ENCODE measurements around the gene USP10. TPM values are rescaled to one million over a fixed set of nuclear protein-coding genes. Genes with fewer than 3 reads are reported as not detected.

Gene USP10
- total RNA-seq, 1 donor from 2014 or later, result 107 TPM

- H3K4me1 ChIP-seq (ENCODE audit: insufficient read depth, low read length), result peaks cover 14% of the 10 kb centered on the region
- no peaks in the 10 kb centered on the region for H3K36me3 ChIP-seq (ENCODE audit: insufficient read depth, low read length)
- H3K9me3 Mint-ChIP-seq (ENCODE audit: unreplicated experiment), result peaks cover 3% of the 10 kb centered on the region
- peaks cover 5% of the 10 kb centered on the region for H3K27me3 ChIP-seq (ENCODE audit: insufficient read depth, low read length)
- peaks cover 7% of the 10 kb centered on the region for H3K79me2 ChIP-seq (ENCODE audit: insufficient read depth, low read length)
- TF ChIP-seq CTCF (IDR thresholded peaks at IDR 0.05; ENCODE audit: insufficient read depth, low read depth, low read length) (no peak), EZH2 (IDR thresholded peaks at IDR 0.05; ENCODE audit: insufficient read depth, low read length) (no peak)
- H2AFZ ChIP-seq (ENCODE audit: low read depth, low read length), result no peak overlapping the region
- peaks cover 78% of the 10 kb centered on the region for H3K27me3 Mint-ChIP-seq (ENCODE audit: low read depth, unreplicated experiment)
- no peak overlapping the region for H3K27ac ChIP-seq (ENCODE audit: low read depth, low read length)
- no peak overlapping the region for H3K4me2 ChIP-seq (ENCODE audit: low read length)
- H3K36me3 Mint-ChIP-seq (ENCODE audit: low read depth, unreplicated experiment), result no peaks in the 10 kb centered on the region
- no peak overlapping the region for H3K27ac Mint-ChIP-seq (ENCODE audit: unreplicated experiment)
- FAIRE-seq, result no peak
- no peak overlapping the region for H3K9ac ChIP-seq (ENCODE audit: low read length)
- H3K4me1 Mint-ChIP-seq (ENCODE audit: low read depth, unreplicated experiment), result peaks cover 7% of the 10 kb centered on the region
- H3K9me3 ChIP-seq (ENCODE audit: insufficient read depth, low read depth, low read length), result peaks cover 8% of the 10 kb centered on the region
- no peak overlapping the region for H3K4me3 ChIP-seq (ENCODE audit: insufficient read depth, low read depth, low read length)
- H3K4me3 Mint-ChIP-seq (ENCODE audit: unreplicated experiment), result no peak overlapping the region
- H4K20me1 ChIP-seq (ENCODE audit: insufficient read depth, low read length), result peaks cover 11% of the 10 kb centered on the region
- DNase-seq (ENCODE audit: low read depth), result no peak
Measured at GRCh38 chr16:84816023-84816422, 116.2 kb downstream of the USP10 start.

- no peak overlapping the region for H3K27ac Mint-ChIP-seq (ENCODE audit: unreplicated experiment)
- no peak for FAIRE-seq
Measured at GRCh38 chr16:84816485-84816884, 116.7 kb downstream of the USP10 start.

More at GRCh38 chr16:84816485-84816884, 116.7 kb downstream of the USP10 start:
- no peak for DNase-seq (ENCODE audit: low read depth)
- Histone ChIP-seq H3K4me3 (ENCODE audit: insufficient read depth, low read depth, low read length) (no peak overlapping the region), H3K79me2 (ENCODE audit: insufficient read depth, low read length) (peaks cover 12% of the 10 kb centered on the region), H3K9ac (ENCODE audit: low read length) (no peak overlapping the region), H3K9me3 (ENCODE audit: insufficient read depth, low read depth, low read length) (peaks cover 6% of the 10 kb centered on the region), H3K4me1 (ENCODE audit: insufficient read depth, low read length) (peaks cover 14% of the 10 kb centered on the region), H3K36me3 (ENCODE audit: insufficient read depth, low read length) (no peaks in the 10 kb centered on the region), H3K4me2 (ENCODE audit: low read length) (no peak overlapping the region), H2AFZ (ENCODE audit: low read depth, low read length) (no peak overlapping the region), H4K20me1 (ENCODE audit: insufficient read depth, low read length) (peaks cover 16% of the 10 kb centered on the region), H3K27me3 (ENCODE audit: insufficient read depth, low read length) (peaks cover 5% of the 10 kb centered on the region), H3K27ac (ENCODE audit: low read depth, low read length) (no peak overlapping the region)
- TF ChIP-seq CTCF (IDR thresholded peaks at IDR 0.05; ENCODE audit: insufficient read depth, low read depth, low read length) (no peak), EZH2 (IDR thresholded peaks at IDR 0.05; ENCODE audit: insufficient read depth, low read length) (no peak)
- Mint-ChIP-seq H3K9me3 (ENCODE audit: unreplicated experiment) (peaks cover 3% of the 10 kb centered on the region), H3K4me1 (ENCODE audit: low read depth, unreplicated experiment) (peaks cover 7% of the 10 kb centered on the region), H3K4me3 (ENCODE audit: unreplicated experiment) (no peak overlapping the region), H3K36me3 (ENCODE audit: low read depth, unreplicated experiment) (no peaks in the 10 kb centered on the region), H3K27me3 (ENCODE audit: low read depth, unreplicated experiment) (peaks cover 79% of the 10 kb centered on the region)
